SK-N-SH (cell line): ENCODE data around the gene NEURL1. TPM values are rescaled to one million over a fixed set of nuclear protein-coding genes. Genes with fewer than 3 reads are reported as not detected.
A peak's percentile ranks its signal among the peaks of the same experiment; 100 is the strongest.

Experiments used
- CTCF ChIA-PET: fragments of 300-600, 350-600 bp; formaldehyde crosslinking; extraction: SDS; loops from one replicate; lab custom pipeline; 2021; lab: Yijun Ruan, JAX
- POLR2A ChIA-PET: fragments of 350-600 bp; sonication (Branson Sonifier 250); formaldehyde crosslinking; extraction: SDS; loops from one replicate; lab custom pipeline; 2020; ENCODE audit warnings: antibody characterized with exemption, inconsistent platforms; lab: Yijun Ruan, JAX
- DNase-seq: peaks from one replicate; pipeline ENCODE4 v3.0.0; 2012
- H2AFZ ChIP-seq: fragments of 200-600 bp; sonication (generic); 2 replicates; pipeline ENCODE4 v1.8.1; 2016; ENCODE audit warnings: antibody characterized with exemption, mild to moderate bottlenecking, low read depth
- H3F3A ChIP-seq: fragments of 200-600 bp; sonication (generic); replicated peaks from 2 replicates; pipeline ENCODE3; 2016; ENCODE audit warnings: antibody characterized with exemption, mild to moderate bottlenecking; ENCODE audit not compliant: insufficient read depth
- H3K27ac ChIP-seq, 2 experiments: fragments of 200-500 bp in 1 of 2; fragments of 200-600 bp in 1 of 2; sonication (Bioruptor generic) in 1 of 2; sonication (generic), shearing (Covaris generic) in 1 of 2; 2 replicates each; pipeline versions ENCODE4 v1.5.1 to v1.6.1; 2014 to 2016; ENCODE audit warnings: low read depth in 2 of 2, inconsistent platforms in 1 of 2, low read length in 1 of 2, mild to moderate bottlenecking in 1 of 2, mixed read lengths in 1 of 2
- H3K27me3 ChIP-seq: fragments of 200-600 bp; sonication (generic), shearing (Covaris generic); 2 replicates; pipeline ENCODE4 v1.6.1; 2016; ENCODE audit warnings: mixed run types; ENCODE audit not compliant: insufficient read depth
- H3K36me3 ChIP-seq, 2 experiments: fragments of 200-500 bp in 1 of 2; fragments of 200-600 bp in 1 of 2; sonication (Bioruptor generic) in 1 of 2; sonication (generic) in 1 of 2; replicated peaks in 1 of 2; 2 replicates each; pipeline versions ENCODE3 to v1.5.1; 2014 to 2016; ENCODE audit warnings: low read length in 1 of 2, mild to moderate bottlenecking in 1 of 2; ENCODE audit not compliant: insufficient read depth in 2 of 2, control insufficient read depth in 1 of 2
- H3K4me1 ChIP-seq, 2 experiments: fragments of 200-500 bp in 1 of 2; fragments of 200-600 bp in 1 of 2; sonication (Bioruptor generic) in 1 of 2; sonication (generic), shearing (Covaris generic) in 1 of 2; 2 replicates each; pipeline versions ENCODE4 v1.5.1 to v1.6.1; 2014 to 2016; ENCODE audit warnings: low read depth in 1 of 2, low read length in 1 of 2, mixed run types in 1 of 2; ENCODE audit not compliant: insufficient read depth in 2 of 2, control insufficient read depth in 1 of 2
- H3K4me2 ChIP-seq: fragments of 200-600 bp; sonication (generic), shearing (Covaris generic); 2 replicates; pipeline ENCODE4 v1.6.1; 2017; ENCODE audit warnings: mixed run types
- H3K4me3 ChIP-seq, 2 experiments: fragments of 200-500 bp in 1 of 2; fragments of 200-600 bp in 1 of 2; sonication (Bioruptor generic) in 1 of 2; sonication (generic), shearing (Covaris generic) in 1 of 2; 2 replicates each; pipeline versions ENCODE4 v1.5.1 to v1.8.1; 2014 to 2016; ENCODE audit warnings: low read depth in 2 of 2, inconsistent platforms in 1 of 2, low read length in 1 of 2, mild to moderate bottlenecking in 1 of 2, mixed read lengths in 1 of 2, moderate library complexity in 1 of 2
- H3K79me2 ChIP-seq: fragments of 200-600 bp; sonication (generic); 2 replicates; pipeline ENCODE4 v1.8.1; 2017; ENCODE audit warnings: mild to moderate bottlenecking; ENCODE audit not compliant: insufficient read depth
- H3K9ac ChIP-seq: fragments of 200-600 bp; sonication (generic); 2 replicates; pipeline ENCODE4 v1.6.1; 2017; ENCODE audit warnings: mixed run types
- H3K9me2 ChIP-seq: fragments of 200-600 bp; sonication (generic); 2 replicates; pipeline ENCODE4 v1.6.1; 2017; ENCODE audit warnings: mixed run types
- H3K9me3 ChIP-seq: fragments of 200-600 bp; sonication (generic); 2 replicates; pipeline ENCODE4 v1.6.1; 2017; ENCODE audit warnings: mixed run types, mild to moderate bottlenecking, moderate library complexity
- H4K20me1 ChIP-seq: fragments of 200-600 bp; sonication (generic); 2 replicates; pipeline ENCODE4 v1.6.1; 2017; ENCODE audit warnings: mild to moderate bottlenecking, mixed run types; ENCODE audit not compliant: insufficient read depth
- EZH2phosphoT487 ChIP-seq: fragments of 200-600 bp; sonication (generic); IDR thresholded peaks from 2 replicates; pipeline ENCODE4 v1.6.1; 2017; ENCODE audit warnings: low read depth, mixed run types, mild to moderate bottlenecking, antibody characterized with exemption, moderate library complexity, borderline replicate concordance
- GATA2 ChIP-seq: sonication (generic); formaldehyde crosslinking; IDR thresholded peaks from 2 replicates; pipeline ENCODE4 v1.5.0; 2020; ENCODE audit warnings: mild to moderate bottlenecking, missing genetic modification reagents
- MEF2A ChIP-seq: IDR thresholded peaks from 2 replicates; pipeline ENCODE4 v1.4.0; 2012; ENCODE audit warnings: low read depth, borderline replicate concordance
- MXI1 ChIP-seq: IDR thresholded peaks from 2 replicates; pipeline ENCODE4 v1.6.1; 2012; ENCODE audit warnings: mild to moderate bottlenecking, low read depth, low read length, improper control_type of control experiment
- NFIC ChIP-seq: IDR thresholded peaks from 2 replicates; pipeline ENCODE4 v1.4.0; 2012; ENCODE audit warnings: borderline replicate concordance
- NRF1 ChIP-seq: IDR thresholded peaks from 2 replicates; pipeline ENCODE4 v1.6.1; 2012; ENCODE audit warnings: low read depth, mild to moderate bottlenecking, low read length
- PBX3 ChIP-seq: IDR thresholded peaks from 2 replicates; pipeline ENCODE4; 2012
- POLR2AphosphoS5 ChIP-seq: IDR thresholded peaks from 2 replicates; pipeline ENCODE4 v1.6.1; 2012; ENCODE audit warnings: low read depth, low read length
- RCOR1 ChIP-seq: fragments of 150-350 bp; IDR thresholded peaks from 2 replicates; pipeline ENCODE4 v1.6.1; 2017; ENCODE audit warnings: antibody characterized with exemption, low read length
- REST ChIP-seq: IDR thresholded peaks from 2 replicates; pipeline ENCODE4 v1.6.1; 2012; ENCODE audit warnings: mild to moderate bottlenecking, low read depth, low read length, moderate library complexity
- RFX5 ChIP-seq: IDR thresholded peaks from 2 replicates; pipeline ENCODE4 v1.6.1; 2012; ENCODE audit warnings: mild to moderate bottlenecking, improper control_type of control experiment, low read length
- TAF1 ChIP-seq: IDR thresholded peaks from 2 replicates; pipeline ENCODE4 v1.6.1; 2012; ENCODE audit warnings: low read depth, mild to moderate bottlenecking, low read length, moderate library complexity, borderline replicate concordance
- TEAD4 ChIP-seq: IDR thresholded peaks from 2 replicates; pipeline ENCODE4 v1.4.0; 2012; ENCODE audit warnings: mild to moderate bottlenecking, borderline replicate concordance; ENCODE audit not compliant: insufficient read depth
- YY1 ChIP-seq: IDR thresholded peaks from 2 replicates; pipeline ENCODE4 v1.4.0; 2012; ENCODE audit warnings: low read depth, mild to moderate bottlenecking
- WGBS: methylation state at CpG from one replicate; pipeline ENCODE4 v1.1.6; 2017; ENCODE audit warnings: low lambda C conversion rate; 5-methylcytosine and 5-hydroxymethylcytosine counted together
- polyA plus RNA-seq, 3 experiments: library from polyadenylated mRNA; depleted of rRNA; stranded (reverse); fragments of >200 nt; gene quantifications; 2 replicates each; pipeline ENCODE4 v1.2.3, GENCODE V29; 2012

The NEURL1 gene
- polyA plus RNA-seq, 1 of the 3 experiments (the other 2 are of a cell fraction), result 0.05 TPM

- H3K9me2 ChIP-seq, result no peaks in the 10 kb centered on the region
- no peaks in the 10 kb centered on the region for H4K20me1 ChIP-seq
- H3K9me3 ChIP-seq, result no peaks in the 10 kb centered on the region
- 94% methylated on average over 13 of the region's 23 CpGs for WGBS
- no peaks in the 10 kb centered on the region for H3K79me2 ChIP-seq
- no peaks in the 10 kb centered on the region for H3F3A ChIP-seq
- no peak for TF ChIP-seq TEAD4
- no peak for TF ChIP-seq POLR2AphosphoS5
- no peak for TF ChIP-seq EZH2phosphoT487
- TF ChIP-seq GATA2 (CRISPR knock-in tag), result no peak
- TF ChIP-seq NFIC, result no peak
- TF ChIP-seq RCOR1, result no peak
- TF ChIP-seq MXI1, result no peak
- no peak for TF ChIP-seq REST
- TF ChIP-seq TAF1, result no peak
- TF ChIP-seq RFX5, result no peak
- TF ChIP-seq YY1, result no peak
- TF ChIP-seq NRF1, result no peak
- TF ChIP-seq PBX3, result no peak
- TF ChIP-seq MEF2A, result no peak
- CTCF ChIA-PET, result interaction anchor here (1.0 to 6.9 kb wide), 9 partner anchors 10 to 283 kb away, joined by 3 to 91 read pairs (median 4); no protein-coding TSS in a partner anchor
- no peaks in the 10 kb centered on the region for H3K36me3 ChIP-seq
- no peak overlapping the region for H3K4me2 ChIP-seq
- H3K27me3 ChIP-seq, result no peaks in the 10 kb centered on the region
- H3K9ac ChIP-seq, result no peak overlapping the region
- H3K27ac ChIP-seq, result no peak overlapping the region
- peak; percentile 16 for DNase-seq
- H3K4me1 ChIP-seq, result peaks cover 0 to 18% of the 10 kb centered on the region in 2 experiments; a peak in 2 of 4 replicates
- H3K4me3 ChIP-seq, result no peak overlapping the region
- no peak overlapping the region for H2AFZ ChIP-seq
- POLR2A ChIA-PET, result no interaction called here
Observed at GRCh38 chr10:103603382-103603781, 109.9 kb downstream of the NEURL1 start.
